Glomerular visceral epithelial cell (primary cell): ENCODE data around the gene SEC14L1.
A peak's percentile ranks its signal among the peaks of the same experiment; 100 is the strongest.
"Not testable (repeated sequence)": the region's sequence is repeated elsewhere in the genome, so short reads cannot be mapped to it uniquely, and the experiment has no call there.

Experiments
- DNase-seq: peaks from one replicate; pipeline ENCODE4 v3.0.0-alpha.2; 2016; ENCODE audit errors: extremely low spot score

Gene SEC14L1

DNA sequence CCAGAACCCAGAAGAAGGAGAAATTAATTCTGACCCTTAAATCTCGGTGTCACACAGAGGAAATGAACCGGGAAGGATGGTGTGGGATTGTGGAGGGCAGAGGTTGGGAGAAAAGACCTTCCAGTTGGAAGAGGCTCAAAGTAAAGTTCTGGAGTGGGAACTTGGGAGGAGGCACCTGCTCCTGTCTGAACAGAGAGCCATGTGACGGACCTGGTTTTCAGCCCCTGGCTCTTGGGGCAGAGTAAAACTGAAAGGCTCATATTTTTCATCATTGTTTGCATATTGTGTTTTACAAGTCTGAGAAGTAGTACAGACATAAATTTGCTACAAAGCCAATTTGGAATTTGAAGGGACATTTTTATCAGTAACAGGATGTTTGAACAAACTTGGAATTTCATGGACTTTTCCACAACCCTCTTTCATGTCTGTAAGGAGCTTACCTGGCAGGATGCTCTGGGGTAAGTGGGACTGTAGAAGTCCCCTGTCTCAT is 24.4 kb upstream of the SEC14L1 start:
- no peak for DNase-seq

GRCh38 chr17:77117415-77117814 is 23.4 kb upstream of the SEC14L1 start:
- no peak for DNase-seq

DNA sequence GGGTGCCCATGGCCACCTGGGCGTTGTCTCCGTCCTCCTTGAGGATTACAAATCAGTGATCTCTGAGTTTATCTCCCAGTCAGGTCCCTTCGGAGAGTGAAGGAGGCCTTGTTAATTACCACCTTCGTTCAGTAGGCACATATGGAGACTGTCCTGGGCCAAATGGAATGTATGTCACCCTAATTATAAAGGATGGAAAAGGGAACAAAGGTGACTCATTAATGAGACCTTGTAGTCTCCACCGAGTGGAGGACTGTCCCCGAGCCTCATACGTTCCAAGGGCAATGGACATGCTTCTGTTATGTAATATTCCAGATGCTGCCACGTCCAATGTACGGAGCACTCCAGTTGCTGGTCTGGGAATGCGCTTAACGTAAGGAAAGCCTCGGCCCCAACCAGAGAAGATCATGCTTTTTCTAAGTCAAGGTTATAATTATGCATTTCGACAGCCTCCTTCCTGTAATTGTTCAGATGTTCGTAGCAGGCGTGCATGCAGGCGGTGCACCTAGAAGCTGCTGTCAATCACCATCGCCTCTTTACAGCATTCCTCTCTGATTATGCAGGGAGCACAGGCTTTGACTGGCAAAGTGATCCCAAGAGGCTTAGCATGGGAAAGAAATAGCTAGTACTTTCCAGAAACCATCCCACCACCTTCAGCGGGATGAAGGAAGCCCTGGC is 22.4 kb upstream of the SEC14L1 start:
- DNase-seq = no peak

DNA sequence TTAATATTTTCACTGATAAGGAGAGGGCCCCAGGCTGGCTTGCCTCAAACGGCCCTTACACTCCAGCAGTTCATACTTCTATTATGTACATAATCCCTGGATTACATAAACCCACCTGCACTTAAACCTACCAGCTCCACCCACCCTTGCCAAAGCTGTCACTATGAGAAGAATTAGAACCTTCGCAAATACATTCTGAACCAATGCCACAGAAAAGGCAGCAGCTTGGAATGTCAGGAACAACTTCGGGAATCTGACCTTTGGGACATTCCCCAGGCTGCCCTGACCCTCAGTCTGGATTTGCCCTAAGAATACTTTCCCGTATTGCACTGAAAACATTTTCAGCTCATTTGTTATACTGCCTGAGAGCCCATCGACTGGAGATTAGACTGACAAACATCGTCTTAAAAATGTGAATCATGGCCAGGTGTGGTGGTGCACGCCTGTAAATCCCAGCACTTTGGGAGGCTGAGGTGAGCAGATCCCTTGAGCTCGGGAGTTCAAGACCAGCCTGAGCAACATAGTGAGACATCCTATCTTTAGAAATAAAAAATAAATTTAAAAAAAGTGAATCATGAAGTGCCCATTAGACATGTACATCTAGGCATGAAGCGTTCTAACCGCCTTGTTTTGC is 21.0 kb upstream of the SEC14L1 start:
- DNase-seq = no peak

- DNase-seq = no peak
Measured at GRCh38 chr17:77120868-77121267, 19.9 kb upstream of the SEC14L1 start.

- DNase-seq = peak; percentile 68
Measured at GRCh38 chr17:77124192-77124889, 16.4 kb upstream of the SEC14L1 start.

DNA sequence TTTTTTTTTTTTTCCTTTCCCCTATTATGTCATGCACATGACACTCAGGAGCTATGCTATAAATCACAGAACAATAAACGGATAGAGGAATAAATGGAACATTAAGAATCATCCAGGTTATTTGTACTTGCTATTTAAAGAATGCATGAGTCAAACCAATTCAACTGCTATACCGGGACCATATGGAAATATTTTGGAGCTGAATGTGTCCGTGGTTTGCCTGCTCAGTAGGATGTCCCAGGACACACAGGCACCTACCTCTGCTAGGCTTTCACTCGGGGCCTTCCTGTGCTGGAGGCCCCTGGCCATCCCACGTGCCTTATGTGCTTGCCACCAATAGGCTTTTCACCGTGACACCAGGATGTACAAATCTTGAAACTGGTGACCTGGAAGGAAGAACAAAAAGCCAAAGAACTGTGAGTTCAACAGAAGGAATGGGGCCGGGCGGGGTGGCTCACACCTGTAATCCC is 15.3 kb upstream of the SEC14L1 start:
- peak; percentile 97 for DNase-seq

DNA sequence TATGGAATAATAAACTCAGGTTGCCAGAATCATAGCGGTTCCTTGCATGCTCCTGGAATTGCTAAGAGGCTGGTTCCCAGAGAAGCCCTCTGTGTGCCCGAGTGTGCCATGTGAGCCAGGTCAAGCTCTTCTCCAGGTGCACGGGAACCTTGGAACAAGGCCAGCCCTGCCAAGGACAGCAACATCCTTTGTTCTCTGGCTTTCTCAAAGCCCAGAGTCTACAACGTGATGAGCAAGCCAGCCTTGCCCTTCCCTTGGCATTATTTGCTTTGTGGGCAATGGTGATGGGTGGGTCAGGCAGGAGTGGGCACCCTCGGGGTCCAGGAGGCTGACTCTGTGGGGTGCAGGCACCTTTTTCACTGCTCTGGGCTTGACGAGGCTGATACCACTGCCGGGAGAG is 14.2 kb upstream of the SEC14L1 start:
- DNase-seq = no peak

GRCh38 chr17:77127735-77128361 is 12.9 kb upstream of the SEC14L1 start:
- no peak for DNase-seq

- no peak for DNase-seq
Measured at GRCh38 chr17:77128896-77129567, 11.7 kb upstream of the SEC14L1 start.

DNA sequence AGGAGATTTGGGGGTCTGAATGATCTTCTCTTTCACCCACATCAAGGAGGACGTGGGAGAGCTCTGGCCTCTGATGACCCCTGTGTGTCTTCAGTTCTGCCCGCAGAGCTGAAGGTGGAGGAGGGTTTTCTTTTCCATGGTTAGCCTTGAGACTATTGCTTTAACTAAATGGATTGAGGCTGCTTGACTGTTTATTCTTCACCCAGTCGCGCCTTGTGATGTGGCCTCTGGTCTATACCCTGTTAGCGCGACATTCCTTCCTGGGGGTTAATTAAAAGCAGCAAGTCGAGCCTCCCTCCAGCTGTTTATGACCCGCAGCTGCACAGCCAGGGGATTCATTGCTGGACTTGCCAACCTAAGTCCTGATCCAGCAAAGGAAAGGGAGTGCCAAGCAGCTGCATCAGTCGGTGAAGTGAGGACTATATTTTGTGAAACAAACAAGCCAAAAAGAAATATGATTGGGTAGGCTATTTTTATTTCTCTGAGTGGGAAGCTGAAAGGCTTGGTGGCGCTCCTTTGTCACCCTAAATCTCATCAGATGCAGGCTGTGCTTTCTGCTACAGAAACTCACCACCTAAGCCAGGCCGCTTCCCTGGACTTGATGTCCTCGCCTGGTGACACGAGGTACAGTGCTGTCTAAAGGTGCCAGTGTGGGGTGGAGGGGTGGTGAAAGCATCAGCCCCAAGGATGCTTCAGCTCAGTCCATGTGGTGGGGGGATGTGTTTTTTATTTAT is 11.0 kb upstream of the SEC14L1 start:
- no peak for DNase-seq

DNA sequence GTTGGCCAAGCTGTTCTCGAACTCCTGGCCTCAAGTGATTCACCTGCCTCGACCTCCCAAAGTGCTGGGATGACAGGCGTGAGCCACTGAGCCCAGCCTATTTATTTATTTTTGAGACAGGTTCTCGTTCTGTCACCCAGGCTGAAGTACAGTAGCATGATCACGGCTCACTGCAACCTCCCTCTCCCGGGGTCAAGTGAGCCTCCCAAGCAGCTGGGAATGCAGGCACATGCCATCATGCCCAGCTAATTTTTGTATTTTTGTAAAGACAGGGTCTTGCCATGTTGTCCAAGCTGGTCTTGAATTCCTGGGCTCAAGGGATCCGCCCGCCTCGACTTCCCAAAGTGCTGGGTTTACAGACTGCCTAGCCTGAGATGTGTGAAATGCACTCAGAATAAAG is 10.2 kb upstream of the SEC14L1 start:
- DNase-seq = no peak

DNA sequence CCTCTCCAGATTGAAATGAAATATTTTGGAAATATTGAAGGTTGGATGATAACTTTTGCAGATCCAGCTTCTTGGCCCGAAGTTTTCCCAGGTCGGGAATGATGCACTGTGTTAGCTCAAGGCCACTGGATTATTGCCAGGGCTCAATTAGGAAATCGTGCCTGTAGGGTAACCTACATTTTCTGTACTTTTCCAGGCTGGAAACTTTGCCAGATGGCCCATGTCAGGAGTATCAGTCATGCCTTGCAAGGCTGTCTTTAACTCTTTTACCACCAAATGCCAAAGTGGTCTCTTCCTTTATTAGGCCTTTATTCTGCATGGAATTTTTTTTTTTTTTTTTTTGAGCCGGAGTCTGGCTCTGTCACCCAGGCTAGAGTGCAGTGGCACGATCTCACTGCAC is 8.9 kb upstream of the SEC14L1 start:
- DNase-seq = peak; percentile 53

- DNase-seq = no peak
Measured at GRCh38 chr17:77132411-77133086, 8.2 kb upstream of the SEC14L1 start.

DNA sequence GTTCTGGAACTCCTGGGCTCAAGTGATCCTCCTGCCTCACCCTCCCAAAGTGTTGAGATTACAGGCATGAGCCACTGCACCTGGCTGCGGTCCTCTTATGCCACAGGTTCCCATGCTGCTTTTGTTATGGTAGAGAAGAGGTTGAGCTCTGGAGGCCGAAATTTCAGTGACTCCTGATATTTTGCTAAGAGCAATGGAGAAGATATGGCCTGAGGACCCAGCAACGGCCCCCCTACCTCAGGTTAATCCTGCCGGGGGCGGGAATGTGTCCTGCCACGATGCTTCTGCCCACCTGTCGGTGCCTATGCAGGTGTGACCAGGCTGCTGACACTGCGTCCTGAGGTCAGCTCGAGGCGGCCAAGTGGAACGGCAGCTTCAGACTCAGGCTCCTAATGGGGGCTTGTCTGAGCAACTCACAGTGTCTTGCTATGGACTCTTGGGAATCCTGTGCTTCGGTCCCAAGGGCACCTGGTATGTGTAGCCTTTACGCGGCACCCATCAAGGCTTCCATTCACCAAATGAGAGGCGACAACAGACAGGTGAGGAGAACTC is 7.6 kb upstream of the SEC14L1 start:
- DNase-seq = no peak

DNA sequence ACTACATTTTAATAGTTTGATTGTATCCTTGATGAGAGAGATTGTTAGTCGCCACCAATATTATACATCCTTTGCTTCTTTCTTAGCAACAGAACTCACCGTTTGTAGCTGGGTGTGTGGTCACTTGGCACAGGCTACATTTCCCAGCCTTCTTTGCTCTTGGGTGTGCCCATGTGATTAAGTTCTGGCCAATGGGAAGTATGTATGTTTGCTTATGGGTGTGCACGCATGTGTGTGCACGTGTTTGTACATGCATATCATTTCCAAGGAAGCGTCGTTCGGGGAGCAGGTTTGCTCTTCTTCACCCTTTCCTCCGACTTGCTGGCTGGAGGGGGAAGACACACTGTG is 4.4 kb upstream of the SEC14L1 start:
- no peak for DNase-seq

GRCh38 chr17:77137111-77137510 is 3.7 kb upstream of the SEC14L1 start:
- no peak for DNase-seq

DNA sequence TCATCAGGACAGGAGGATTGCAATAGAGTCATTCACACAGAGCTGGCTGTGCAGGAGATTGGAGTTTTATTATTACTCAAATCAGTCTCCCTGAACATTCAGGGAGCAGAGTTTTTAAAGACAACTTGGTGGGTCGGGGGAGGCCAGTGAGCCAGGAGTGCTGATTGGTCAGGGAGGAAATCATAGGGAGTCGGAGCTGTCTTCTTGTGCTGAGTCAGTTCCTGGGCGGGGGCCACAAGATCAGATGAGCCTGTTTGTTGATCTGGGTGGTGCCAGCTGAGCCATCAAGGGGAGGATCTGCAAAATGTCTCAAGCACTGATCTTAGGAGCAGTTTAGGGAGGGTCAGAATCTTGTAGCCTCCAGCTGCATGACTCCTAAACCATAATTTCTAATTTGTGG is 2.9 kb upstream of the SEC14L1 start:
- not testable (repeated sequence) for DNase-seq

- peak; percentile 100 for DNase-seq
Measured at GRCh38 chr17:77140166-77140877, 447 bp upstream of the SEC14L1 start.
